Measurements from ENCODE around the gene PAFAH1B2. TPM values are rescaled to one million over a fixed set of nuclear protein-coding genes. Genes with fewer than 3 reads are reported as not detected.

Gene PAFAH1B2
- total and polyA plus RNA-seq, 10 of the 15 experiments (the other 5 are each of a cell fraction or from before 2014, with no cell fraction given), result 17.6 to 64.8 (median 47.6) TPM

GRCh38 chr11:117179048-117179999 lies 35.2 kb downstream of the PAFAH1B2 start (continued):
- no peak for TF ChIP-seq ZBTB11 (CRISPR knock-in tag; IDR thresholded peaks at IDR 0.05)
- peak; percentile 66 for TF ChIP-seq IKZF1 (conservative IDR thresholded peaks at IDR 0.05)
- no peak for TF ChIP-seq BHLHE40 (IDR thresholded peaks at IDR 0.05; ENCODE audit: borderline replicate concordance in 1 of 2, low read depth in 2 of 2, low read length in 1 of 2)
- TF ChIP-seq NBN (IDR thresholded peaks at IDR 0.05), result no peak
- TF ChIP-seq MYC (IDR thresholded peaks at IDR 0.05; ENCODE audit: insufficient read depth, insufficient read length, insufficient replicate concordance, low read length, severe bottlenecking), result no peak
- no peak for TF ChIP-seq SPI1 (IDR thresholded peaks at IDR 0.05; ENCODE audit: borderline replicate concordance, insufficient read depth, low read depth, low read length)
- TF ChIP-seq NFYB (IDR thresholded peaks at IDR 0.05; ENCODE audit: insufficient read depth, low read depth, low read length), result no peak
- no peak for TF ChIP-seq EZH2 (IDR thresholded peaks at IDR 0.05; ENCODE audit: borderline replicate concordance, control insufficient read depth, low read depth, low read length)
- TF ChIP-seq IKZF2 (IDR thresholded peaks at IDR 0.05), result peak; percentile 46 to 54; a peak in 2 of 4 replicates
- no peak for TF ChIP-seq STAT3 (IDR thresholded peaks at IDR 0.05; ENCODE audit: low read depth, low read length)
- TF ChIP-seq ZNF592 (IDR thresholded peaks at IDR 0.05), result no peak
- TF ChIP-seq RB1 (IDR thresholded peaks at IDR 0.05; ENCODE audit: borderline replicate concordance), result no peak
- TF ChIP-seq IRF5 (IDR thresholded peaks at IDR 0.05; ENCODE audit: borderline replicate concordance), result no peak
- no peak for TF ChIP-seq ZBTB33 (IDR thresholded peaks at IDR 0.05)
- TF ChIP-seq GATAD2B (conservative IDR thresholded peaks at IDR 0.05; ENCODE audit: low read depth), result no peak
